Activated CD4-positive, alpha-beta memory T cell treated with anti-CD3 and anti-CD28 coated beads, Interleukin-2, amount 10 ng/mL, durations not matched to agents 7 days and 5 days (primary cell): ENCODE results near the gene STIMATE. TPM values are rescaled to one million over a fixed set of nuclear protein-coding genes. Genes with fewer than 3 reads are reported as not detected.

ENCODE experiments used
- CTCF ChIA-PET: fragments of 350-600 bp; sonication (Branson Sonifier 250); formaldehyde crosslinking; loops from one replicate; lab custom pipeline; 2021; ENCODE audit warnings: antibody characterized with exemption, inconsistent platforms; lab: Charles Lee
- POLR2A ChIA-PET: fragments of 350-600 bp; sonication (Branson Sonifier 250); formaldehyde crosslinking; loops from one replicate; lab custom pipeline; 2021; ENCODE audit warnings: antibody characterized with exemption; lab: Charles Lee
- DNase-seq: peaks from one replicate; pipeline ENCODE4 v3.0.0-alpha.2; 2020
- H3K27ac Mint-ChIP-seq: one replicate; pipeline ENCODE4 v1.8.0; 2021; ENCODE audit warnings: mild to moderate bottlenecking, mixed read lengths
- H3K27me3 Mint-ChIP-seq: one replicate; pipeline ENCODE4 v1.8.0; 2021; ENCODE audit warnings: mixed read lengths
- H3K36me3 Mint-ChIP-seq: one replicate; pipeline ENCODE4 v1.8.0; 2021; ENCODE audit warnings: low read depth, mixed read lengths
- H3K4me1 Mint-ChIP-seq: one replicate; pipeline ENCODE4 v1.8.0; 2021; ENCODE audit warnings: mixed read lengths
- H3K4me3 Mint-ChIP-seq: one replicate; pipeline ENCODE4 v1.8.0; 2021; ENCODE audit warnings: mild to moderate bottlenecking, mixed read lengths
- H3K9me3 Mint-ChIP-seq: one replicate; pipeline ENCODE4 v1.8.0; 2021; ENCODE audit warnings: mixed read lengths
- total RNA-seq, 2 experiments: library from RNA; stranded (reverse); gene quantifications; one replicate each; pipeline ENCODE4 v1.2.3, GENCODE V29; 2021

STIMATE gene
- total RNA-seq, 2 experiments from 2014 or later, result 31.9 to 34.7 TPM

DNA sequence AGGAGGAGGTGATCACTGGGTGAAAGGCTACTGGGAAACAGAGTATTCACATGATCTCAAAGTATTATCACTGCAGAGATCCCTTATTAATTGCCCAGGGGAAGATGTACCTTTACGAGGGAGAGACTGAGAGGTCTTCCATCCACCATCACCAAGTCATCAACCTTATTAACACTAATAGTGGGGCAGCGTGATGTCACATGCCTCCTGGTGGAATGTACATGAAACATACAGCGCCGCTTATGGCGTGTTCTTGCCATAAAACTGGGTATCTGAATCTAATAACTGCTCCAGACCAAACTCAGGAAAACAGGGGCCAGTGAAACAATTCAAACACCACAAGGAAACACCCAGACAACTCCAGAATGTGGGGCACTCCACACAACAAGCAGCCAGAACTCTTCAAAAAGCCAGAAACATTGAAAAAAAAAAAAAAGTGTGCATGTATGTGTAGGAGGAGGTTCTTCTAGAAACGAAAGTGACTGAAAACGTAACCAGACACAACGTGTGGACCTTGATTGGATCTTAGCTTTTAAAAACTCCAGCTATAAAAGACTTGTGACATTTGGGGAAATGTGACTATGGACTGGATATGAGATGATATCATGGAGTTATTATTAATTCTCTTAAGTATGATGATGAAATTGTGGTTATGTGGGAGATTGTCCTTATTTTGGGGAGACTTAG is 4.6 kb downstream of the STIMATE start:
- DNase-seq, result peak; percentile 54
- Mint-ChIP-seq H3K4me1 (peaks cover 67% of the 10 kb centered on the region), H3K4me3 (peak overlapping the region; percentile 81), H3K9me3 (no peaks in the 10 kb centered on the region), H3K36me3 (peaks cover 26% of the 10 kb centered on the region), H3K27me3 (no peaks in the 10 kb centered on the region), H3K27ac (peak overlapping the region; percentile 92)
- ChIA-PET POLR2A (interaction anchor here (0.6 to 3.3 kb wide), 9 partner anchors 10 to 347 kb away, joined by 3 to 18 read pairs (median 5); partner anchors contain the start of genes NEK4 and SFMBT1), CTCF (interaction anchor here (0.7 to 2.4 kb wide), 24 partner anchors 9 to 187 kb away, joined by 3 to 17 read pairs (median 4); partner anchors contain the start of genes GLT8D1, NEK4, SFMBT1 and SPCS1)

DNA sequence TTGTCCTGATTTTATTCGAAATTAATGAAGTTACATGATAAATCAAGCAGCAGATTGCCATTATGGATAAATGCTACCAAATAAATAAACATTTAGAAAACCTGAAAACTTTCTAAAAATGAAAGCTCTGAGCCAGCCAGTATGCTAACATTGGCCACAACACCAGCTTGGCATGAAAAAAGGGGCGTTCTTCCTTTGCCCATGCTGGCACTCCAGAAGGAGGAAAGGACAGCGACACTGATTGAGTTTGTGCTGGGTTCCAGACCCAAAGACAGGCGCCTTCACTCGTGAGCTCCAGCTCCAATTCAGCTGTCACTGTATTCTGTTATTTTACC is 5.1 kb downstream of the STIMATE start:
- H3K4me3 Mint-ChIP-seq, result peak overlapping the region; percentile 81
- peaks cover 66% of the 10 kb centered on the region for H3K4me1 Mint-ChIP-seq
- peaks cover 26% of the 10 kb centered on the region for H3K36me3 Mint-ChIP-seq
- POLR2A ChIA-PET, result interaction anchor here (1.5 to 3.3 kb wide), 3 partner anchors 10 to 154 kb away, joined by 3 to 18 read pairs (median 6); partner anchors contain the start of gene SFMBT1
- no peaks in the 10 kb centered on the region for H3K27me3 Mint-ChIP-seq
- CTCF ChIA-PET, result interaction anchor here (0.8 to 2.4 kb wide), 13 partner anchors 13 to 186 kb away, joined by 3 to 17 read pairs (median 4); partner anchors contain the start of genes GLT8D1, NEK4, SFMBT1 and SPCS1
- peak overlapping the region; percentile 92 for H3K27ac Mint-ChIP-seq
- no peak for DNase-seq
- H3K9me3 Mint-ChIP-seq, result no peaks in the 10 kb centered on the region

DNA sequence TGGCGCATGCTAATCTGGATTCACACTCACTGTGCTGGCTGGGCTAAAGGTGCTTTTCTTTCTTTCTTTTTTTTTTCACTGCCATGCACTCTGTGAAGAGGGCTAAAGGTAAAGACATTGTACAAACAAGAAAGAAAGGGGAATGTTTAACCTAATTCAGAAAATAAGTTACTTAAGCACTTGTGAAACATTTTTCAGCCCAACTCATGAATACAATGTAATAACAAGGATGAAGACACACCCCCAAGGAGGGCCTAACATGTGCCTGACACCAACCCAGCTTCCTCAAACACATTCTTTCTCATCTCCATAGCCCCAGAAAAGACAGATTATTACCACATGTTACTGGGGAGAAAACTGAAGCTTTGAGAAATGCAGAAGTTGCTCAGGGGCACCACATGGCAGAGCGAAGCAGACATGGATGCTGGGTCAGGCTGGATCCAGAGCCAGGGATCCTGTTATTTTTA is 5.7 kb downstream of the STIMATE start:
- DNase-seq, result no peak
- no peaks in the 10 kb centered on the region for H3K27me3 Mint-ChIP-seq
- H3K4me3 Mint-ChIP-seq, result no peak overlapping the region
- H3K27ac Mint-ChIP-seq, result peak overlapping the region; percentile 92
- H3K9me3 Mint-ChIP-seq, result no peaks in the 10 kb centered on the region
- H3K4me1 Mint-ChIP-seq, result peaks cover 63% of the 10 kb centered on the region
- peaks cover 27% of the 10 kb centered on the region for H3K36me3 Mint-ChIP-seq
- ChIA-PET CTCF (interaction anchor here (0.8 to 2.4 kb wide), 9 partner anchors 12 to 186 kb away, joined by 3 to 17 read pairs (median 4); partner anchors contain the start of genes GLT8D1, NEK4, SFMBT1 and SPCS1), POLR2A (interaction anchor here (1.5 to 3.3 kb wide), 2 partner anchors 9 to 154 kb away, joined by 3 to 18 read pairs; partner anchors contain the start of gene SFMBT1)

DNA sequence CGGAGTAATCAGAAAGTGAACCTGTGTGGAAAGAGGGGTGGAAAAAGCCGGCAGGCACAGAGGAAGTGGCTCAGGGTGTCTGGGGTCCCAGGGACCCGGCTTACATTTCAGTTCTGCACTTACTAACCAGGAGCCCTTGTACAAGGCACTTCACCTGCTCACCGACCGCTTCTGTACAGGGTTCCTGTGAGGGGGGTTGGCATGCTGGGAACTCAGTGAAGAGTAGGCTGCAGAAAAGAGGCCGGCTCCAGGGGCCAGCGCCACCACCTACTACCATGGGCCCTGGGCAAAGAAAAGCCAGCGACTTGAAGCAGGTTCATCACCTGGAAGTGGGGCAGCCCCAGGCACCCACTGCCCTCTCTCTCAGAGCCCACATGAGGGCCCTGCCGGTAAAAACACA is 6.2 kb downstream of the STIMATE start:
- H3K27ac Mint-ChIP-seq, result peak overlapping the region; percentile 92
- peak overlapping the region; percentile 6 for H3K4me3 Mint-ChIP-seq
- H3K36me3 Mint-ChIP-seq, result peaks cover 29% of the 10 kb centered on the region
- CTCF ChIA-PET, result interaction anchor here (1.2 to 1.8 kb wide), 2 partner anchors 31 to 120 kb away, joined by 4 to 5 read pairs; partner anchors contain the start of gene NEK4
- H3K27me3 Mint-ChIP-seq, result no peaks in the 10 kb centered on the region
- DNase-seq, result peak; percentile 40
- H3K9me3 Mint-ChIP-seq, result no peaks in the 10 kb centered on the region
- POLR2A ChIA-PET, result interaction anchor here (1.5 to 3.3 kb wide), 2 partner anchors 9 to 155 kb away, joined by 3 to 18 read pairs; partner anchors contain the start of gene SFMBT1
- peaks cover 60% of the 10 kb centered on the region for H3K4me1 Mint-ChIP-seq

DNA sequence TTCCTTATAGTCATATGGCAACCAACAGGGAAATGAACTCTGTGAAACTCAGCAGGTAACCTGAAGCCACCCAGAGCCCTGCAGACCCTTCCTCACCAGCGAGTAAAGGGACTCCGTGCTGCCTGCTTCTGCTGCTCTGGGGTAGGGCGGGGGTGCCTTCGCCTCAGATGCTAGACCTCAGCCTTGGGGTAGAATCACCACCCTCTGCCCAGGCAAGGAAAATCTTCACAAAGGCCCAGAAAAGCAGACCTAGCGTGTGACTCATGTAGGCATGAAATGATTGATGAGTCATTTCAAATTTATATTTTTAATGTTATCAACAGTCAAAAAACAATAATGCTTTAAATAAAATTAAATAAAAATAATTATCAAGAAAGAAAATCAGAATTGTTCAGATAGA is 6.6 kb downstream of the STIMATE start:
- Mint-ChIP-seq H3K9me3 (no peaks in the 10 kb centered on the region), H3K27me3 (no peaks in the 10 kb centered on the region), H3K36me3 (peaks cover 33% of the 10 kb centered on the region), H3K4me1 (peaks cover 56% of the 10 kb centered on the region), H3K27ac (peak overlapping the region; percentile 61), H3K4me3 (no peak overlapping the region)
- ChIA-PET POLR2A (no interaction called here), CTCF (no interaction called here)
- peak; percentile 41 for DNase-seq

DNA sequence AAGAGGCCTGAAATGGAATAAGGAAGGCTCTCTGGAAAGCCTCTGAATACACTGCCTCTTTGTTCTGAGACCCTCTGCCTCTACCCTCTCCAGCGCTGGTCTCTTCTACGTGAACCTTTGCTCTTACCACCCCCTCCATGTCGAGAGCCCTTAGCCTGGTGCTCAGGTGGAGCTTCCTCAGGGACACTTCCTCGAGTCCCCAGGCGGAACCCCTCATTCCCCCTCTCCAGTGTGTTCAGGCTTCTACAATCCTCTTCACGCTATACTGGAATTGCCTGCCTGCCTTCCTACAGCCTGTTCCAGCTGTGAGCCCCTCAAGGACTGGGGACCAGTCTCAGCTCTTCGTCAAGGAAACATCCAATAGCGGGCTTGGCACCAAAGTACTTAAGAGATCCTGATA is 7.4 kb downstream of the STIMATE start:
- H3K27me3 Mint-ChIP-seq, result no peaks in the 10 kb centered on the region
- no peak overlapping the region for H3K4me3 Mint-ChIP-seq
- peaks cover 34% of the 10 kb centered on the region for H3K36me3 Mint-ChIP-seq
- no peak for DNase-seq
- H3K27ac Mint-ChIP-seq, result no peak overlapping the region
- peaks cover 47% of the 10 kb centered on the region for H3K4me1 Mint-ChIP-seq
- H3K9me3 Mint-ChIP-seq, result no peaks in the 10 kb centered on the region
- ChIA-PET POLR2A (interaction anchor here (0.7 to 1.2 kb wide), 2 partner anchors 11 to 450 kb away, joined by 3 read pairs; no protein-coding TSS in a partner anchor), CTCF (interaction anchor here (1.2 kb wide), 1 partner anchor 11 kb away, joined by 3 read pairs; no protein-coding TSS in a partner anchor)

DNA sequence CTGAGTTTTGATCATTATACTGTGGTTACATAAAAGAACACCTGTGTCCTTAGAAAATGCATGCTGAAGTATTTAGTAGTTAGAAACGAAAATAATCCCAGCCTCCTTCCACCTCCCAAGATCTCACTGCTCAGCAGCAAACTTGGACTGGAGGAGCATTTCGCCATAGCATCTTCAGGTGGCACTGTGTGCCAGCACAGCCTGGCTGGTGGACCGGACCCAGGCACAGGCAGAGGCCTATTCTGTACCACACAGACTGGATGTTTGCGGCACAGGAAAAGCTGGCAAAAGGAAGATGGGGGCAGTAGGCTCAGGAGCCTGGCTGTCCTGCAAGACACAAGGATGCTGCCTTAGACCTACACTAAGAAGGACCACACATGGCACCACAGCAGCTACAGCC is 10.2 kb downstream of the STIMATE start:
- DNase-seq, result no peak
- H3K27ac Mint-ChIP-seq, result no peak overlapping the region
- H3K4me1 Mint-ChIP-seq, result peaks cover 22% of the 10 kb centered on the region
- H3K27me3 Mint-ChIP-seq, result no peaks in the 10 kb centered on the region
- ChIA-PET CTCF (no interaction called here), POLR2A (no interaction called here)
- H3K4me3 Mint-ChIP-seq, result no peak overlapping the region
- H3K9me3 Mint-ChIP-seq, result no peaks in the 10 kb centered on the region
- H3K36me3 Mint-ChIP-seq, result peaks cover 28% of the 10 kb centered on the region

DNA sequence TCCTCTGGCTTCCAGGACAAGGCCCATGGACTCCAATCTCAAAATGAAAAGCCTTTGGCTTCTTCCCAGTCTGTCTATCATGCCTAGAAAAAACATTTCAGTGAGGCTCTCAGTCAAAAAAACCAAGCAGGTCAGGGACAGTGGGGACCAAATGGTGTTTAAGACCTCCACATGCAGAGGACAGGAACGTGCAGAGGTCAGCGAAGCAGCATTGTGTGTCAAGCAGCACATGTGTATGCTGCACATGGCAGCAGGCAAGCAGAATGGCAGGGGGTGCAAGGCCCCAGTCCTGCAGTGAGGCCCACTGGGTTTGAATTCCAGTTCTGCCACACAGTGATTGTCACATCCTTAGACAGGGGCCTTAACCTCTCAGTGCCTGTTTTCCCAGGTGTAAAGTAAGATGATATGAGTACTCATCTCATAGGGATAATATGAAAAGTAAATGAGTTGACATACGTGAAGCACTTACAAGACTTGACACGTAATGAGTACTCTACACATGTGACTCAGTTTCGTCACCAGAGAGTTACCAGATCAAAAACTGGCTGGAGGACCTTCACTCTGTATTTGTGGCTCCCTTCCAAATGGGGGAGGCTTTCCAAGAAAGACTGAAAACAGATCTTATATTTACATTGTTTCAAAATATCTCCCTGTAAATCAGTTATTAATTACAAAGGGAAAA is 11.2 kb downstream of the STIMATE start:
- CTCF ChIA-PET, result interaction anchor here (1.0 kb wide), 1 partner anchor 51 kb away, joined by 3 read pairs; no protein-coding TSS in a partner anchor
- H3K4me1 Mint-ChIP-seq, result peaks cover 15% of the 10 kb centered on the region
- H3K27me3 Mint-ChIP-seq, result no peaks in the 10 kb centered on the region
- no peak for DNase-seq
- H3K4me3 Mint-ChIP-seq, result no peak overlapping the region
- no peak overlapping the region for H3K27ac Mint-ChIP-seq
- POLR2A ChIA-PET, result no interaction called here
- H3K36me3 Mint-ChIP-seq, result peaks cover 28% of the 10 kb centered on the region
- H3K9me3 Mint-ChIP-seq, result no peaks in the 10 kb centered on the region

DNA sequence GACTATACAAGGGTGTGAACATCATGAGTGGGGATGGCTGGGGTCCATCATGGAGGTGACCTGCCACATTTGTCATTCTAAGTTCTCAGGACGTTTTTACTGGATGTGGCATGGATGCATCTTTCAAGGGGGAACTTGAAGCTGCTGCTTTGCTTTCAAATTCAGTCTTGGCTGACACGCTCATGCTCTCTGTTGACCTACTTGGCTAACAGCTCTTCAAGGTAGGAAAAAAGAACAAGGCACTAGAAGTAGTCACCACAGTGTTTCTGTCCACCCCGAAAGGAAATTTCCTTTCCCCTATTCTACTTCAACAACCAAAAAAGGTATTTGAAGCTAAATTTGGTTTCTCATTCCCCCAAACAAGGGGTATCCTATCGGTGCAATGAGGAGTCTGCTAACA is 15.0 kb downstream of the STIMATE start:
- H3K9me3 Mint-ChIP-seq, result no peaks in the 10 kb centered on the region
- ChIA-PET CTCF (no interaction called here), POLR2A (interaction anchor here (1.2 kb wide), 1 partner anchor 10 kb away, joined by 3 read pairs; no protein-coding TSS in a partner anchor)
- H3K36me3 Mint-ChIP-seq, result peaks cover 33% of the 10 kb centered on the region
- no peaks in the 10 kb centered on the region for H3K27me3 Mint-ChIP-seq
- no peak overlapping the region for H3K27ac Mint-ChIP-seq
- DNase-seq, result no peak
- H3K4me3 Mint-ChIP-seq, result no peak overlapping the region
- H3K4me1 Mint-ChIP-seq, result peaks cover 8% of the 10 kb centered on the region

DNA sequence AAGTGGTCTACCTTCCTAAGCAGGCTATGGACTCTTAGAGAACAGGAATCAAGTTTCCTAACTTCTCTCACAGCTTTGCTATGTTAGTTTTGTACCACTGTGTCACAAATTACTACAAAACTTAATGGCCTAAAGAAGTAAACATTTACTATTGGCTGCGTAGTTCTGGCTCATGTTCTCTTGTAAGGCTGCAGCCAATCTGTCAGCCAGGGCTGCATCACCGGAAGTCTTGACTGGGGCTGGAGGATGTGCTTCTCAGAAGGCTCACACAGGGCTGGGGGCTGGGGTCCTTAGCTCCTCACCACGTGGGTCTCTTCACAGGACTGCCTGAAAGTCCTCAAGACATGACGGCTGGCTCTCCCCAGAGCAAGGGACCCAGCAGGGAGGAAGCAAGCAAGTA is 15.5 kb downstream of the STIMATE start:
- no peaks in the 10 kb centered on the region for H3K9me3 Mint-ChIP-seq
- H3K27ac Mint-ChIP-seq, result no peak overlapping the region
- peaks cover 32% of the 10 kb centered on the region for H3K36me3 Mint-ChIP-seq
- ChIA-PET POLR2A (interaction anchor here (1.2 kb wide), 1 partner anchor 10 kb away, joined by 3 read pairs; no protein-coding TSS in a partner anchor), CTCF (no interaction called here)
- no peak for DNase-seq
- H3K4me1 Mint-ChIP-seq, result peaks cover 8% of the 10 kb centered on the region
- H3K27me3 Mint-ChIP-seq, result no peaks in the 10 kb centered on the region
- H3K4me3 Mint-ChIP-seq, result no peak overlapping the region

DNA sequence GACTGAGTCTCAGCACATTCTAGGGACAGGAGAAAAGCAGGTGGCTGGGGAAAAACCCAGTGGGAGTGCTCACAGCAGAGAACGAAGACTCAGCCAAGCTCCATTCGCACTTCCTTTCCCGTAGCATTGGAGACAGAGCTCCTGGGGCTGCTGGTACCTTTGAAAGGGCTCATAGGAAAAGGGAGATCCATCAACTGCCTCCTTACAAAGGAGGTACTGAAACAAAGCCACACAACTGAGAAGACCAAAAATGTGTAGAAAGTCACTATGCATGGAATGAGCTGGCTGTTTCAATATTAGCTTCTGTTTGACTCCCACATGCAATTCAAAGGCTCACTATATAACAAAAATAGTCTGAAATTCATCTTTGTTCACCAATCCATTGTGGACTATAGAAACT is 16.9 kb downstream of the STIMATE start:
- H3K4me3 Mint-ChIP-seq, result no peak overlapping the region
- H3K4me1 Mint-ChIP-seq, result peaks cover 11% of the 10 kb centered on the region
- POLR2A ChIA-PET, result no interaction called here

DNA sequence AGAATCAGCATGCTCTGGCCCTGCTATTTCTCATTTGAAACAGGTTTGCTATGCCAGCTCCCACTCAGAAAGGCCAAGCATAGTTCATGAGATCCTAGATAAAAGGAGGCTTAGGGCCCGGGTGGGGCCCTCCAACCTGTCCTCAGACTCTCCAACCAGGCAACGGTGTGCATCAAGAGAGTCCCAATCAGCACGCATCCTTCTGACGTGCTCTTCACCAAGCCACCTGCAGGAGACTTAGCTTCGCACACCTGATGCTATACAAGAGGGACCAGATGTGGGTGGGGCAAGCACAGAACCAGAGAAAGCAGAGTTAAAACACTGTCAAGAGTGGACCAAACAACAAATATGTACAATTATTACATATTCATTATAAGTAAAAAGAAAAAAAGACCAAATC is 17.3 kb downstream of the STIMATE start:
- CTCF ChIA-PET, result interaction anchor here (1.1 to 2.4 kb wide), 3 partner anchors 13 to 41 kb away, joined by 3 to 17 read pairs (median 3); no protein-coding TSS in a partner anchor
- DNase-seq, result no peak
- Mint-ChIP-seq H3K4me1 (peaks cover 14% of the 10 kb centered on the region), H3K4me3 (no peak overlapping the region), H3K36me3 (peaks cover 15% of the 10 kb centered on the region), H3K9me3 (no peaks in the 10 kb centered on the region), H3K27me3 (no peaks in the 10 kb centered on the region), H3K27ac (no peak overlapping the region)
- POLR2A ChIA-PET, result no interaction called here

More for the DNA sequence above, 16.9 kb downstream of the STIMATE start:
- H3K27ac Mint-ChIP-seq, result no peak overlapping the region
- H3K36me3 Mint-ChIP-seq, result peaks cover 19% of the 10 kb centered on the region
- no peaks in the 10 kb centered on the region for H3K27me3 Mint-ChIP-seq
- DNase-seq, result no peak
- CTCF ChIA-PET, result interaction anchor here (1.1 to 2.4 kb wide), 3 partner anchors 12 to 41 kb away, joined by 3 to 17 read pairs (median 3); no protein-coding TSS in a partner anchor
- no peaks in the 10 kb centered on the region for H3K9me3 Mint-ChIP-seq
